Stimulated activated CD4-positive, alpha-beta T cell treated with anti-CD3 and anti-CD28 coated beads, Interleukin-2, amount 100 ng/mL, for 4 hours (primary cell): ENCODE data around the gene RAPGEF6.
"Not testable (repeated sequence)": the region's sequence is repeated elsewhere in the genome, so short reads cannot be mapped to it uniquely, and the experiment has no call there.

Source experiments
- DNase-seq: peaks from one replicate; pipeline ENCODE4 v3.0.0-alpha.2; 2020; ENCODE audit warnings: low read depth

The RAPGEF6 gene

DNA sequence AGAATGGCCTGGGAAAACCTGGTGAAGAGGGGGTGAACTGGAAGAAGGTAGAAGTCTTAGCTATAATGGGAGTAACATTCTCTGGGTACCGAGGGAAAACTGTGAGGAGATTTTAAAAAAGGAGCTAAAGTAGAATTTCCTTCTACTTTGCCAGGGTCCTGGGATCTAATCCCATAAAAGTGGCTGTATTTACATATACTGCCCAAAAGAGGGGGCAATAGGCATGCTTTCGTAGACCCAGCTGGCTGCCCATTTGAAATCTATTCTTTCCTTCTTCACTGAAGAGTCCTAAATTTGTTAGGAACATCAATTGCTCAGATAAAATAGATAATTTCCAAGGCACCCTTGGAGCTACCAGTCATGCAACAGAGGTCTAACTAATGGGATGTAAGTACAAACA is 212.0 kb downstream of the RAPGEF6 start:
- DNase-seq: no peak

GRCh38 chr5:131419877-131420276 is 215.2 kb downstream of the RAPGEF6 start:
- no peak for DNase-seq

- DNase-seq: no peak
These were observed 216.2 kb downstream of the RAPGEF6 start for GRCh38 chr5:131418846-131419245.

- peak; percentile 75 for DNase-seq
These were observed 217.7 kb downstream of the RAPGEF6 start for GRCh38 chr5:131417240-131417869.

GRCh38 chr5:131416729-131417128 is 218.3 kb downstream of the RAPGEF6 start:
- DNase-seq: no peak

- DNase-seq: no peak
These were observed 221.1 kb downstream of the RAPGEF6 start for GRCh38 chr5:131413605-131414559.

DNA sequence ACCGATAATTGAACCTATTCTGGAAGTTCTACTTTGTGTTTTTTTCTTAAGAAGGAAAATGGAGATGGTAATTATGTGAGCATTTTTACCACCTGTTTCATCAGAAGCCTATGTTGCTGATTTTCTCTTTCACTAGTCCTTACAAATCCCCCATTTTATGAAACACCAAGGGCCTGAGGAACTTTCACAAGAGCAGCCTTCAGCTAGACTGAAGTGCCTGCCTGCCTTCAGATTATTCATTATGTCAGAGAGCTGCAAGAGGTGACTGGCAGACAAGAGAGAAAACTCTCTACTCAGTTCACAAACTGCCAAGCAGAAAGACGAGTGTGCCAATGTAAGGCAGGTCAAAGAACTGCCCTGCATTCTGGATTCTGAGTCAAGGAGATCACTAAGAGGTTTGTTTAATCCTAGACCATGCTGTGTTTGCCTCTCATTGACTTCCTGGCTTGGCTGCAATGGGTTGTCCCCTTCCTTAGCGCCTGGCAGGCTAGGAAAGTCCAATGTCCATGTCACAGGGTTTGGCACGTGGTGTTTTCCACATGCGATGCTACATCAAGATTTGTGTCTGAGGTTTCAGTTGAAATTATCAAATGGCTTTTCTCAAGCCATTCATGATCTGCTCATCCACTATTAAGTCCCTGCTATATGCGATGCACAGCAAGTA is 227.9 kb downstream of the RAPGEF6 start:
- no peak for DNase-seq

- DNase-seq: no peak
These were observed 229.0 kb downstream of the RAPGEF6 start for GRCh38 chr5:131406076-131406475.

DNA sequence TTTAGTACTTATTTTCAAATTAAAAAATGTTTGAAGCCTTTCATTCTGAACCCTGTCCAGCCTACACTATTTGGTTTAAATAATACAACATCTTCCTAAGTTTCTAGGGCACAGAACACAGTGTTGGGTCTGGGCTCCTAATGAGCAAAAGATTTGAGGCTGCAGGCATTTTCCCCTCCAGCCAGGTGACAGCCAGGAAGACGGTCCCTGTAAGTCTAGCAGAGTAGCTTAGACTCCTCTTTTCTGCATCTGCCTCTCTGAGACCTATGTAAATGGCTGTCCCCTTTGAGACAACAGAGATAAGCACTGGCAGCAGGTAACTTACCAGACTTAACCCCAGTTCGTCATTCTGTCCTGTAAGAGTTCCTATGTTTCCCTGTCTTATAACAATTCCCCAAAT is 229.4 kb downstream of the RAPGEF6 start:
- DNase-seq: no peak

DNA sequence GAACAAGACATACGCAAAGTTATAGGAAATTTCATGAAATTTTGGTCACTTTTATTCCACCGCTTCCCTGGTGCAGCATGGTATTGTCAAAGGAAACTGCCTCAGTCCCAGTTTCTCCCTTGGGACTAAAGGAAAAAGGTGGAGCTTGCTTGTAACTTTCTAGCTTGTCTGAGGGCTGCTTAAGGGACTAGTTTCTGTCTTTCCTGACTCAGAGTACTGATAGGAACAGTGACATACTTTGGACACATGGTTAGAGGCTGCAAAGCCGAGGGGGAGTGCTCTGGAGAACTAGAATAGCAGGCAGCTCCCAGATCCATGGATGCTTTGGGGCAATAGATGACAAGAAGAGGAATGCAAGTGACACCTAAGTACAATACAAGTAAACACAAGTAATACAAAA is 234.4 kb downstream of the RAPGEF6 start:
- DNase-seq: no peak

GRCh38 chr5:131399007-131399406 is 236.0 kb downstream of the RAPGEF6 start:
- not testable (repeated sequence) for DNase-seq

DNA sequence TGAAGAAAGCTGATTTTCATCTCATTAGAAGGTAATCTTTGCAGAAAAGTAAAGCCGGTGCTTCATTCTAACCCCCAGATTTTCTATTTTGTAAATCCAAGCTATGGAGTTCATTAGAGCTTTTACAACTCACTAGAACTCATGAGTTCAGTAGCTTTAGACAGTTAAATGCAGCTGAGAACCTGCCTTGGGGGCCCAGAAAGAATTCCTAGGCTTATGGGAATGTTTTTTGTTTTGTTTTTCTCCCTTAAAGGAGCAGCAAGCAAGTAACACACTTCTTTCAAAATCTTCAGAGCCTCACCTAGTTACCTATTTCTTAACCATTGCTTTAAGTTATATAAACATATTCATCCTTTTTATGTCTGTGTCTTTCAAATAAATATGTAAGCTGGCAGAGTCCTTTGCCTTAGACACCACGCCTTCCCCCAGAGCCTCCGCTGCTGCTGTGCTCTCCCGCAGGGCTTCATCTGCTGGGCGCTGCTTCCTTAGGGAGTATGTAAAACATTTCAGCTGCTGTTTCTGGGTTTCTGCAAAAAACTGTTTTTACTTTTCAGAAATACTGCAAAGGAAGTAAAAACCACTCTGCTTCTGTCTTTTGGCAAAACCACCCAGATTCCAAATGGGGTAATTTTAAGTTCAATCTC is 238.3 kb downstream of the RAPGEF6 start:
- no peak for DNase-seq

DNA sequence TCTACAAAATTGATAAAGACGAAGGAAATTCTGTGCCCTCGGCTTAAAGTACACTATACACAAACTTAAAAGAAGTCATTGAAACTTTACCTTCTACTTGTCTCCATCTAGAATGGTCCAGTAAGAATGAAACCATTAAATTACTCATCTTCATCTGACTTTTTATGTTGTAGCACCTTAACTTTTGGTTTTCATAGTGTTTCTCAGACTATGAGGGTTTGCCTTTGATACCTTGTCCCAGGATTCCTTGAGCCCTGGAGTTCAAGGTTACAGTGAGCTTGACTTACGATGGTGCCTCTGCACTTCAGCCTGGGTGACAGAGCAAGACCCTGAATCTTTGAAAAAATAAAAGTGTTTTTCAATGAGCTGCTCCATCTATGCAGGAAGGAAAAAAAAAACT is 239.0 kb downstream of the RAPGEF6 start:
- DNase-seq: no peak

DNA sequence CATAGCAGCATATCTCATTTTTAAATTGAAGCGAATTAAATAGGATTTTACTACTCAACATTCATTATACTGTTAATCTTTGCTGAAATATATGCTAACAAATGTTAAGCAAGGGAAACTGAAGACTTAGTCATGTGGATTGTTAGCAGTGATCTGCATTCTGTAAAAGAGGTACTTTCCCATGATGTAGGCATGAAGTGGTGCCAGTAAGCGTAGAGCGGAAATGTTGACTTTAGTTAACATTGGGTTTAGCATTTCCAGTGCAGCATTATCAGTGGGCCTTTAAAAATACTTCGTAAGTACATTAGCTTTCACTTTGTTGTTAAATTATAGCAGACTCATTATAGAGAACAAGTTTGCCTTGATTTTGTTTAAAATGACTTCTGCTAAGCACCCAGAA is 240.9 kb downstream of the RAPGEF6 start:
- DNase-seq: peak; percentile 51

DNA sequence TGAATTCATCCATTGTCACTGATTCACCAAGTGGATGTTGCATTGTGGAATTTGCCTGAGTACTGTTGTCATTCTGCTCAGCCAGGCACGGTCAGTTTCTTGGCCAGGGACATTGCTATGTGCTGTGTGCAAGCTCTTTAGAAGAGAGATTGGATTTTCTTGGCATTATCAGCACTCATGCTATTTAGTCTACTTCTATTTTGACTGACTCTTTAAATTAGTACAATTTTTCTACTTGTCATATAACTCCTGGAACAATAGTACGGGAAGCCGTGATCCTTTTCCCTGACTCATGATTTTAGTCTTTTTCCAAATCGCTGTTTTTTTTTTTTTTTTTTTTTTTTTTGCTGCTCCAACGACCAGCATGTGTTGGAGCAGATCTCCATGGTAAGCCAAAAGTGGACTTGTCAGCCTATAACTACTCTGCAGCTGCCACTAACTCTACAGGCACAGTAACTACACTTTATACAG is 241.5 kb downstream of the RAPGEF6 start:
- no peak for DNase-seq

GRCh38 chr5:131392466-131393095 is 242.4 kb downstream of the RAPGEF6 start:
- no peak for DNase-seq

- DNase-seq: no peak
These were observed 245.2 kb downstream of the RAPGEF6 start for GRCh38 chr5:131389869-131390265.

DNA sequence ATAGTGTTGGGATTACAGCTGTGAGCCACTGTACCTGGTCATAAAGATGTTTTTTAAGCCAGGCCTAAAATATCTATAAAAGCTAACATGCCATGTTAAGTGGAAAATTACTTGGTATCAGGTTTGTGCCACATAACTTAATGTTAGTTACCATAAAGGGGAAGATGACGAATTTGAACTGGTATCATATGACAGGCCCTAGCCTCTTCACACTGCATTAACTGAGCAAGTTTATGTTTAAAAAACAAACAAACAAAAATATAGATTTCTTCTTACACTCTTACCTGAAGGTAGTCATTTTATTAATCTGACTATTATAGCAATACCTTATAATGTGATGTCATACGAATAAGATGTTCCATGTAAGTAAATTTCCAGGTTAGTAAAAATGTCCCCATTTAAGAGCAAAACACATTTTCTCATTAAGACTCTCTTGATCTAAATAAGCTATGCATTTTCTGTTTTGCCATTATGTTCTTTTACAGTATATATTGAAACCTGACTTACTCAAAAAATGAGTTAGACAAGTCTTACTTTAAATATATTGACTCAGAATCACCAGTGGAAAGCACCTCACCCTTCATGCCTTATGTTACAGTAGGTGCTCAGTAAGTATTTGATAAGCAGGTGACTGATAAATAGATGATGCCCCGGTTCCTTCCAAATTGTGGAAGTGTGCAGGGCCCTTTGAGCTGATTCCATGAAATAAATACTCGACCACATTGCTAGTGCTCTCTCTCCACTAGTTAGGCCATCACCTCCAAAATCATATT is 245.7 kb downstream of the RAPGEF6 start:
- no peak for DNase-seq

- no peak for DNase-seq
These were observed 247.8 kb downstream of the RAPGEF6 start for GRCh38 chr5:131387255-131387654.

GRCh38 chr5:131386779-131387178 is 248.2 kb downstream of the RAPGEF6 start:
- DNase-seq: no peak

DNA sequence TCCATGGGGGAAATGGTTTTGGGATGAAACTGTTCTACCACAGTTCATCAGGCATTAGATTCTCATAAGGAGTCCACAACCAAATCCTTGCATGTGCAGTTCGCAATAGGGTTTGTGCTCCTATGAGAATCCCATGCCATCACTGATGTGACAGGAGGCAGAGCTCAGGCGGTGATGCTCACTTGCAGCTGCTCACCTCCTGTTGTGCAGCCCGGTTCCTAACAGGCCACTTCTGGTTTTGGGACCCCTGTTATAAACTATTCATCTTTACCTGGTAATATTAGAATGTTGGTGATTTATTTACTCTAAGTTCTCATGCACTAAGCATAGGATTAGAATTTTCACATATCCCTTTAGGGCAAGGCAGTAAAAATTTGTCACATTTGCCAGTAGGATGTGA is 248.9 kb downstream of the RAPGEF6 start:
- DNase-seq: no peak
